ENCODE data around the gene DISC1. TPM values are rescaled to one million over a fixed set of nuclear protein-coding genes. Genes with fewer than 3 reads are reported as not detected.
"Not testable (repeated sequence)": the region's sequence is repeated elsewhere in the genome, so short reads cannot be mapped to it uniquely, and the experiment has no call there.

Gene DISC1
- total and polyA plus RNA-seq, 2 donors (not counting 1 experiment from before 2014, with no cell fraction given), result 2.7 to 4.3 TPM

GRCh38 chr1:231646165-231646564 is 19.6 kb downstream of the DISC1 start:
- H3K36me3 ChIP-seq (replicated peaks in 1 of 2; ENCODE audit: control extremely low read depth in 1 of 2, control insufficient read depth in 1 of 2, extremely low read depth in 1 of 2, insufficient read depth in 2 of 2, low read length in 1 of 2); H3K79me2 ChIP-seq (ENCODE audit: control insufficient read depth, insufficient read depth, low read length); H3K4me2 ChIP-seq (replicated peaks; ENCODE audit: low read depth, low read length, poor library complexity, severe bottlenecking); H3K4me3 ChIP-seq (ENCODE audit: control extremely low read depth in 1 of 5, extremely low read depth in 1 of 5, insufficient read depth in 1 of 5, low read depth in 2 of 5, low read length in 4 of 5); H3K4me1 ChIP-seq (ENCODE audit: control insufficient read depth in 2 of 2, insufficient read depth in 2 of 2, low read length in 2 of 2); H3K9me3 Mint-ChIP-seq (ENCODE audit: insufficient read depth); H3K9ac ChIP-seq (ENCODE audit: low read length); H2AFZ ChIP-seq (ENCODE audit: insufficient read depth, low read depth, low read length, poor library complexity, severe bottlenecking); H3K4me1 Mint-ChIP-seq; ATAC-seq (ENCODE audit: low read depth); CTCF ChIA-PET; intact Hi-C loops (cut with micrococcal nuclease); H3K9me3 ChIP-seq (ENCODE audit: control extremely low read depth in 1 of 3, control insufficient read depth in 2 of 3, insufficient read depth in 1 of 3, low read length in 2 of 3); POLR2A ChIA-PET; DNase-seq; H3K27me3 ChIP-seq (replicated peaks in 1 of 4; ENCODE audit: control extremely low read depth in 1 of 4, control insufficient read depth in 3 of 4, insufficient read depth in 4 of 4, low read length in 3 of 4); H3K27ac Mint-ChIP-seq; H4K20me1 ChIP-seq (ENCODE audit: control insufficient read depth, insufficient read depth, low read length, poor library complexity, severe bottlenecking); H3K27ac ChIP-seq (ENCODE audit: low read length in 2 of 2); H3K4me3 Mint-ChIP-seq: not testable (repeated sequence)
- WGBS (ENCODE audit: insufficient coverage), result no CpG with 5 or more reads among the region's 4 CpGs
- peaks cover 17% of the 10 kb centered on the region for H3K27me3 Mint-ChIP-seq

GRCh38 chr1:231651621-231652260 is 25.2 kb downstream of the DISC1 start:
- H3K4me3 Mint-ChIP-seq, result not testable (repeated sequence)

More at GRCh38 chr1:231651621-231652260, 25.2 kb downstream of the DISC1 start:
- H3K9ac ChIP-seq (ENCODE audit: low read length); H2AFZ ChIP-seq (ENCODE audit: insufficient read depth, low read depth, low read length, poor library complexity, severe bottlenecking); H3K36me3 ChIP-seq (replicated peaks in 1 of 2; ENCODE audit: control extremely low read depth in 1 of 2, control insufficient read depth in 1 of 2, extremely low read depth in 1 of 2, insufficient read depth in 2 of 2, low read length in 1 of 2); H3K79me2 ChIP-seq (ENCODE audit: control insufficient read depth, insufficient read depth, low read length); H3K4me1 Mint-ChIP-seq; H3K27ac ChIP-seq (ENCODE audit: low read length in 2 of 2); H3K4me1 ChIP-seq (ENCODE audit: control insufficient read depth in 2 of 2, insufficient read depth in 2 of 2, low read length in 2 of 2); intact Hi-C loops (cut with micrococcal nuclease); CTCF ChIA-PET; H3K9me3 Mint-ChIP-seq (ENCODE audit: insufficient read depth); H3K4me2 ChIP-seq (replicated peaks; ENCODE audit: low read depth, low read length, poor library complexity, severe bottlenecking); H4K20me1 ChIP-seq (ENCODE audit: control insufficient read depth, insufficient read depth, low read length, poor library complexity, severe bottlenecking); DNase-seq; H3K4me3 ChIP-seq (ENCODE audit: control extremely low read depth in 1 of 5, extremely low read depth in 1 of 5, insufficient read depth in 1 of 5, low read depth in 2 of 5, low read length in 4 of 5); ATAC-seq (ENCODE audit: low read depth); H3K27ac Mint-ChIP-seq; H3K9me3 ChIP-seq (ENCODE audit: control extremely low read depth in 1 of 3, control insufficient read depth in 2 of 3, insufficient read depth in 1 of 3, low read length in 2 of 3); H3K27me3 ChIP-seq (replicated peaks in 1 of 4; ENCODE audit: control extremely low read depth in 1 of 4, control insufficient read depth in 3 of 4, insufficient read depth in 4 of 4, low read length in 3 of 4); POLR2A ChIA-PET: not testable (repeated sequence)
- 89% methylated on average over 6 of the region's 10 CpGs for WGBS (ENCODE audit: insufficient coverage)
- H3K27me3 Mint-ChIP-seq, result peaks cover 17% of the 10 kb centered on the region
